ENCODE results near the gene DSC3. TPM values are rescaled to one million over a fixed set of nuclear protein-coding genes. Genes with fewer than 3 reads are reported as not detected.

Gene DSC3
- total RNA-seq, 1 donor from 2014 or later = 0.47 TPM

DNA sequence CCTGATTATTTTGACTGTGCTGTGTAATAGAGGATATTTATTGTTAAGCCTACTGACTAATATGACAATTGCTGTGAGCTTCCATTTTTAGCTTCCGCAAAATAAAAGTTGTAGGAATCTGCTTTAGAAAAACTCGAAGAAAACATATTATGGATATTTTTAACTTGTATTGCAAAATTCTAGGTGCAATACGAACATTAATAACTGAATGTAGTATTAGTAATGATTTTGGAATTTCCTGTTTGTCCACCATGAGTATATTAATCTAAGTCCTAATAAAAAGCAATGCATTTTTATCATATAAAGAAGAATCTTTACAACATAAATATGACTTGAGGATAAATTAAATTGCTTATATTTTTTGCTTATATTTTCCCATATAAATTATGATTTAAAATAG lies 2.4 kb upstream of the DSC3 start:
- Mint-ChIP-seq H3K36me3 (ENCODE audit: unreplicated experiment) (peaks cover 11% of the 10 kb centered on the region), H3K4me1 (ENCODE audit: low read depth, unreplicated experiment) (peaks cover 2% of the 10 kb centered on the region), H3K4me3 (ENCODE audit: unreplicated experiment) (no peak overlapping the region), H3K9me3 (ENCODE audit: unreplicated experiment) (peaks cover 12% of the 10 kb centered on the region), H3K27ac (ENCODE audit: unreplicated experiment) (no peak overlapping the region), H3K27me3 (ENCODE audit: unreplicated experiment) (peaks cover 25% of the 10 kb centered on the region)
- TF ChIP-seq CTCF (IDR thresholded peaks at IDR 0.05; ENCODE audit: partially characterized antibody, unreplicated experiment) = no peak
- DNase-seq = no peak

DNA sequence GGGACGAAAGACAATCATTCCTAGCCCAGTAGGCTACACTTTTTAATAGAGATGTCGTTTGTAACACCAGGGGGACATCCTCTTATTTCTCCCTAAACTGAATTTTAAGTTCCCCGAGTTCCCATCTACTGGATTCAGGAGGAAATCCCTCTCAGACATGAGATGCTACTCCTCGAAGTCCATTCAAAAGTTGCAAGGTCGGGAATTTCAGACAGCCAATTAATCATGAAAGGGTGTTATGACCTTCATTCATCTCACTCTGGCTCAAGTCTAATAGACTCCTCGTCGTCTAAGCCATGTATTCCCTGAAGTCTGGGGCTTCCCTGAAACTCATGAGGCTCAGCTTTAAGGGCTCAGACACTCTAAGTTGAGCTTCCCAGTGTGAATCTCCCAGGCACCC lies 1.2 kb upstream of the DSC3 start:
- DNase-seq = no peak
- peak overlapping the region; percentile 83 for H3K4me3 Mint-ChIP-seq (ENCODE audit: unreplicated experiment)
- no peak overlapping the region for H3K27ac Mint-ChIP-seq (ENCODE audit: unreplicated experiment)
- peaks cover 12% of the 10 kb centered on the region for H3K9me3 Mint-ChIP-seq (ENCODE audit: unreplicated experiment)
- peaks cover 2% of the 10 kb centered on the region for H3K4me1 Mint-ChIP-seq (ENCODE audit: low read depth, unreplicated experiment)
- no peak for TF ChIP-seq CTCF (IDR thresholded peaks at IDR 0.05; ENCODE audit: partially characterized antibody, unreplicated experiment)
- H3K36me3 Mint-ChIP-seq (ENCODE audit: unreplicated experiment) = peaks cover 11% of the 10 kb centered on the region
- peaks cover 25% of the 10 kb centered on the region for H3K27me3 Mint-ChIP-seq (ENCODE audit: unreplicated experiment)

DNA sequence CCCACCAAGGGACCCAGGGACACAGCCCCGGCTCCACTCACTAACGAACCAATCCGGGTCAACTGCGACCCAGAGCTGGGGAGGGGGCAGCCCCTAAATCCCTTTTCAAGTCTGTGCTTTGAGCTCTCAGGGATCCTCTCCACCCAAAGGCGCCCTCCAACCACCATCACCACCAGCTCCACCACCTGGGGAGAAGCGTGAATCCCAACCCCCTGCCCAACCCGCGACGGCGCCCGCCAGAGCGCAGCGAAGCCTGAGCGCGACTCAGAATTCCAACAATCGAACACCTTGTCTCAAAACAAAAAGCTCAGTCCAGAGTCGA lies 497 bp downstream of the DSC3 start:
- Mint-ChIP-seq H3K36me3 (ENCODE audit: unreplicated experiment) (peaks cover 11% of the 10 kb centered on the region), H3K4me1 (ENCODE audit: low read depth, unreplicated experiment) (peaks cover 2% of the 10 kb centered on the region), H3K4me3 (ENCODE audit: unreplicated experiment) (peak overlapping the region; percentile 93), H3K27me3 (ENCODE audit: unreplicated experiment) (peaks cover 25% of the 10 kb centered on the region), H3K9me3 (ENCODE audit: unreplicated experiment) (peaks cover 12% of the 10 kb centered on the region), H3K27ac (ENCODE audit: unreplicated experiment) (peak overlapping the region; percentile 6)
- DNase-seq = no peak
- TF ChIP-seq CTCF (IDR thresholded peaks at IDR 0.05; ENCODE audit: partially characterized antibody, unreplicated experiment) = no peak

- peak overlapping the region; percentile 93 for H3K4me3 Mint-ChIP-seq (ENCODE audit: unreplicated experiment)
- H3K4me1 Mint-ChIP-seq (ENCODE audit: low read depth, unreplicated experiment) = peaks cover 2% of the 10 kb centered on the region
- H3K36me3 Mint-ChIP-seq (ENCODE audit: unreplicated experiment) = peaks cover 11% of the 10 kb centered on the region
- H3K27ac Mint-ChIP-seq (ENCODE audit: unreplicated experiment) = no peak overlapping the region
- peaks cover 25% of the 10 kb centered on the region for H3K27me3 Mint-ChIP-seq (ENCODE audit: unreplicated experiment)
- TF ChIP-seq CTCF (IDR thresholded peaks at IDR 0.05; ENCODE audit: partially characterized antibody, unreplicated experiment) = no peak
- peak; percentile 43 for DNase-seq
- peaks cover 12% of the 10 kb centered on the region for H3K9me3 Mint-ChIP-seq (ENCODE audit: unreplicated experiment)
These were observed 1.1 kb downstream of the DSC3 start for GRCh38 chr18:31041271-31042083.

DNA sequence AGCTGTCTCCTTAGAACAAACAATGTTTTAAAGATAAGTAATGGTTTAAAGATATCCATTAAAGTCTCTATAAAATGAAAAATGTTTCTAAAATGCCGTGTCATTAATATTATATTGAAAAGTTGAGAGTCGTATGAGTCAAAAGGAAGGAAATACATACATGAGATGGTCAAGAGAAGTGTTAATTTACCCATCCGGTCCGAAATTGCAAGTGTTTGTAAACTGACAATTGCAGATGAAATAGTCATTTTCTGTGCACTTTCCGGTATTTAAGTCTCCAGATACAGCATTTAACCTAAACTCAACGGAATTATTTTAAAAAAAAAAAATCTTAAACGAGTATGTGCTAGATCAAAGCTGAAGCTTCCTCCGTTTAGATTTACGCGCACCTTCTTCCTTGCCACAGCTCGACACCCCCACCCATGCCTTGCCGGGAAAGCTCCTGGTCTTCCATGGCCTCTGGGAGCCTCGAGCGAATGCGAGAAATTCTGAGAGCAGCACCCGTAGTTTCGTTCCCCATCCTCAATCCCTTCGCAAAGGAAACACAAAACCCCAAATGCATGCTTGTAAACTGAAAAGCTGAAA lies 1.8 kb downstream of the DSC3 start:
- TF ChIP-seq CTCF (IDR thresholded peaks at IDR 0.05; ENCODE audit: partially characterized antibody, unreplicated experiment) = no peak
- Mint-ChIP-seq H3K36me3 (ENCODE audit: unreplicated experiment) (peaks cover 11% of the 10 kb centered on the region), H3K27me3 (ENCODE audit: unreplicated experiment) (peaks cover 25% of the 10 kb centered on the region), H3K27ac (ENCODE audit: unreplicated experiment) (no peak overlapping the region), H3K4me1 (ENCODE audit: low read depth, unreplicated experiment) (peaks cover 2% of the 10 kb centered on the region), H3K4me3 (ENCODE audit: unreplicated experiment) (peak overlapping the region; percentile 93), H3K9me3 (ENCODE audit: unreplicated experiment) (peaks cover 12% of the 10 kb centered on the region)
- peak; percentile 30 for DNase-seq

Data from glutamatergic neuron (in vitro differentiated cells).